Activated T-cell treated with anti-CD3 and anti-CD28 coated beads for 1 hour (primary cell): ENCODE data around the gene BLCAP.
"Not testable (repeated sequence)": the region's sequence is repeated elsewhere in the genome, so short reads cannot be mapped to it uniquely, and the experiment has no call there.

Experiments used
- DNase-seq: peaks from one replicate; pipeline ENCODE4 v3.0.0-alpha.2; 2020; ENCODE audit warnings: low read depth

Gene BLCAP

DNA sequence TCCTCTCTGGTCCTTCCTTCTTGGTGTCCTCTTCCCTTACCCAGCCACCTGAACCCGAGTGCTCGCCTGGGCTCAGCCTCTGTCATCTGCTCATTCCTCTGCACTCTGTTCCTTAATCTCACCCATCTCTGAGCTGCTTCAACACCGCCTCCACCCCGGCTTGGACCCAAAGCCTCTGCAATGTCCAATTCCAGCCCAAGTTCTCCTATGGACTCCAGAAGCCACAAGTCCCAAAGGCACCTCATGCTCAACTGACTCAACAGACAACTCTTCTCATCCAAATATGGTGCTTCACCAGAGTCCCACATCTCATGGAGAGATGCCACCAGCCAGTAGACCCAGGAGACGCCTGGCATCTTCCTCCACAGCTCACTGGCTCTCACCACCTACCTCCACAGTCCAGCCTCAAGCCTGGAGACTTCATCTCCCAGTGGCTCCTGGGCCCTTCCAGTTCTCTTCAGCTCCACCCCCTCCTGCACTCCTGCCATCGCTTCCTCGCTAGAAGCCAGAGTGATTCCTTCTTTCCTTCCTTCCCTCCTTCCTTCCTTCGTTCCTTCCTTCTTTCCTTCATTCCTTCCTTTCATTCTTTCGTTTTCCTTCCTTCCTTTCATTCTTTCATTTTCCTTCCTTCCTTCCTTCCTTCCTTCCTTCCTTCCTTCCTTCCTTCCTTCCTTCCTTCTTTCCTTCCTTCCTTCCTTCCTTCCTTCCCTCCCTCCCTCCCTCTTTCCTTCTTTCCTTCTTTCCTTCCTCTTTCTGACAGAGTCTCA is 47.6 kb downstream of the BLCAP start:
- no peak for DNase-seq

DNA sequence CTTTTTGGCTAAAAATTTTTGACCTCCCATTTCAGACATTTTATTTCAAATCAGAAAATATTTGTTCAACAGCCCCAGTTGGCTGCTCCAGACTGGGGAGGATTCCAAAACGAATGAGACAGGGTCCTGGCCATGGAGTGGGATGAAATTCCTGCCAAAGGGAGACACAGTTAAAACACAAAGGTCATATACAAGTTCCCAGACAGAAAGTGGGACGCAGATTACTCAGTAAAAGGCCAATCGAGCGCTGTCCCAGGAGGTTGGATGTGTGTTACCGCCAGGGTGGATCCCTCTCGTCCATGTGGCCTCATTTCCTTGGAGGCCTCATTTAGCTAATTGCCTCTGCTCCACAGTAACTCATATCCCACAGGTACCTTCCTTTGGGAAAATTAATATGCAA is 48.4 kb downstream of the BLCAP start:
- DNase-seq, result no peak

DNA sequence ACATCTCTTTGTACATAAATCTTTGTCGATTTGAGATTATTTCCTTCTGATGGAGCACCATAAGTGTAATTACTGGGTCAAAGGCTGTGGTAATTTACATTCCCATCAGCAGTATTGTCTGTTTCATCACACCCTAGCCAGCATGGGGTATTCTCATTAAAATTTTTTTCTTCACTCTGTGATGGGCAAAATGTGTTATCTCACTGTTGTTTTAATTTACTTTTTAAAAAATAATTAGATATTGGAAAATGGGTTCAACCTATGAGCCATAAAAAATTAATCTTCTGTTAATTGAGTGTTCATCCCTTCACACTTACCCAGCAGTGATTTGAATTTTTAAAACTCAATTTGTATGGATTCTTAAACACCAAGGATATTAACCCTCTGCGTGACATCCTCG is 50.6 kb downstream of the BLCAP start:
- DNase-seq, result no peak

DNA sequence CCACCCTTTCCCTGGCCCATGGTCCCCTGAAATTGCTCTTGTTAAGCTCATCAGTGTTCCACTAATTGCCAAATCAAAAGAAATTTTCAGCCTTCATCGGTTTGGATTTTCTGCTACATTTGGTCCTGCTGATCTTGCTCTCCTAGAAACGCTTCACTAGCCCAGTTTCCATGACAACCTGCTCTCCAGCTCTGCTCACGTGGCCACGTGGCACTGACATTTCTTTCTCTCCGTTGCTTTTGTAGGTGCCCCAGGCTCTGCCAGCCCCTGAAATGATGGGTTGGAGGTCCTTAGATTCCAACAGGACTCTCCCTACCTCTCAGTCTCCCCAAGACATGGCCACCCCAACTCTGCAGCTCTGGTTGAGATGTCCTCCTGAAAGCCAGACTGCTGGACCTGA is 52.4 kb downstream of the BLCAP start:
- no peak for DNase-seq

DNA sequence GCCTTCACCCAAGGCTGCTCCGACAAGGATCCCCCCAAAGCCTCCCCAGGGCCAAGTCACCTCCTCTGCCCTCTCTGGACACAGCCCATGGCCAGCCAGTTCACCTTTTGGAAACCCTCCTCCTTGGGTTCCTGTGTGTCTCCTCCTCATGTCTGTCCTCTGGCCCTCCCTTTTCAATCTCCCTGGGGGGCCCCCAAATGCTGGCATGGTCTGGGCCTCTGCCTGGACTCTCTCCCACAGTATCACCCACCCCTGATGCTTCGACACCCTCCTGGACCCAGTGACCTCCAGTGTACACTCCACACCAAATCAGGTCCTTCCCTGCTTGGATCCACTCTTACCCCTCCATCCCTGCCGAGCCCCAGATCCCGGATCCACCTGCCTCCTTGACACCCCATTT is 53.3 kb downstream of the BLCAP start:
- no peak for DNase-seq

GRCh38 chr20:37473249-37474000 is 54.3 kb downstream of the BLCAP start:
- DNase-seq, result no peak

- not testable (repeated sequence) for DNase-seq
Observed at GRCh38 chr20:37472435-37472834, 55.2 kb downstream of the BLCAP start.

- no peak for DNase-seq
Observed at GRCh38 chr20:37471741-37472235, 55.9 kb downstream of the BLCAP start.

GRCh38 chr20:37470190-37470589 is 57.5 kb downstream of the BLCAP start:
- DNase-seq, result not testable (repeated sequence)

GRCh38 chr20:37469531-37469930 is 58.1 kb downstream of the BLCAP start:
- DNase-seq, result no peak

GRCh38 chr20:37468886-37469285 is 58.8 kb downstream of the BLCAP start:
- no peak for DNase-seq
